GM19397 (cell line): ENCODE results near the gene MID1.

Experiments
- ATAC-seq: cut with Tn5 transposase; IDR thresholded peaks from one replicate; pipeline ENCODE4 v1.9.1; 2021; ENCODE audit warnings: mild to moderate bottlenecking, moderate library complexity; ENCODE audit not compliant: unreplicated experiment

MID1 gene

DNA sequence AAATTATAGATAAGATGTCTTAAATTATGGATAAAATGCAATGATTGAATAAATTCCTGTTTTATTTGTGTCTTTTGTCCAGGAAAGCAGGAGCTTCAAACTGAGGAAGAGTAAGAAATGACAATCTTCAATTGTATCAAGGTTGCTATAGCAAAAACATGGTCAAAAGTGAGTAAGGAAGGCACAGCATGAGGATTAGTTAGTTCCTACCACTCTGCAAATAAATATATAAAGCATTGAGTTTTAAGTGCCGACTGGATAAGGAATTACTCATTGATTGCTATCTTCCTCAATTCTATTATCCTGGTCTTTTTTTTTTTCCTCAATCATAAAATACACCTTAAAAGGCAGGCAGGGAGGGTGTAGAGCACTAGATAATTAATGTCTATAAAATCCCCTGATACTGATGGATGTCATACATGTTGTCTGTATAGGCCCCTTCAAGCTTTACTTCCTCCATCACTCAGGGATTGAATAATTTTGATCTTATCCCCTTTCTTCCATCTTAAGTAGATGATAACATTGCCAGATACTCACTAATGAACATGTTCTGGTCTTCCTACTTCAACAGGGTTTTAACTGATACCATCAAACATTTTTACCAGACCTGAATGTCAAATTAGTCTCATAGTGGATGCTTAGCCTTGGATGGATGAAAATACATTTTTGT, 86.6 kb downstream of the MID1 start:
- no peak for ATAC-seq

- no peak for ATAC-seq
These were observed 88.5 kb downstream of the MID1 start for GRCh38 chrX:10531927-10532326.

DNA sequence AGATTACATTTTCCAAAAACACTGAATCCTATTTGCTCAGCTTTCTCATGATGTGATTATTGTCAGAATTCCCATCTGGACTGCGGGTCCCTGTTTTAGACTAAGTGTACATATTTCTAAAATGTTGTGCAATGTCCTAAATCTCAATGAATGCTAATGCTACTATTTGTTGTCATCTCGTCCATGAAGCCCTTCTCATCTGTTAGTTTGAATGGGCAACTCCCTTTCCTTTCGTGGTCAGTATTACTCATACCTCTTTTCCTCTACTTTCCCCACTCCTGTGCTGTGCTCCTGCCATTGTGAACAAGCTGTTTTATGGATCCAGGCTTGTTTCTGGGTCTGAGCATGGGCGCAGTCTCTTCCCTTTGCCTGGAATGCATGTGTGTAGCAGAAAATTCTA, 91.0 kb downstream of the MID1 start:
- ATAC-seq: no peak

DNA sequence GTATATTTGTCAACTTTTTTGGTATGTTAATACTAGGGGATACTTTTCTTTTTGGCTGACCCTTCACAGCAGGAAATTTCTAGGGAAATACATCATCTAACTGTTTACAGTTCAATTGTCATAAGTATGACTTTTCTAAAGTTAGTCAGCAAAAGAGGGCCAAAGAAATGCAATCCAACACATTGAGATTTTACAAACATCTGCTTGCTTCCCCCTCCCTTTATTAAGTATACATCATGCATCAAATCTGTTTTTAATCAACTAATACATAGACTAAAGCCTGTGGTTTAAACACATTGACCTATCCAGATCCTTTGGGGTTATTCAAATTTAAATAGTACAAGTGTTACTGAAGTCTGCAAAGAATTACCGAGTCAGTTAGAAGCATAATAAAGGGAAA, 93.9 kb downstream of the MID1 start:
- no peak for ATAC-seq

- no peak for ATAC-seq
These were observed 94.8 kb downstream of the MID1 start for GRCh38 chrX:10525381-10526120.

GRCh38 chrX:10524578-10524977, 95.8 kb downstream of the MID1 start:
- ATAC-seq: no peak

DNA sequence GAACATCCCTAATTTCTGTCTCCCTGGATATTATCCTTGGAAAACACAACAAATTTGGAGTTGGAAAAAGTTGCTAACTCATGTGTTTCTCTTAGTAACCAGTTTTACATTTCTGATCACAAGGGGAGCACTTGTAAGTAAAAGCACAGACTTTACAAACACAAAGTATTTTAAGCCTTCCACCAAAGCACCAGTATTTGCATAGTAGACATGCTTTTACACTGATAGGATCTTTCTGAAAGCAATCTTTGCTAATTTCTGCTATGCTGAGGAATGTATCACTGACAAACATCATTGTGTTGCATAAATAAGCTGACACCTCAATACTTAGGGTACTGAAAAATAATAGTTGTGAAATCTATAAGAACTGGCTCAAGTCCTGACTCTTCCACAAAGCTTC, 100.6 kb downstream of the MID1 start:
- no peak for ATAC-seq

GRCh38 chrX:10519278-10519677, 101.1 kb downstream of the MID1 start:
- ATAC-seq: no peak

GRCh38 chrX:10518073-10518472, 102.3 kb downstream of the MID1 start:
- ATAC-seq: no peak

GRCh38 chrX:10516781-10517322, 103.5 kb downstream of the MID1 start:
- no peak for ATAC-seq

GRCh38 chrX:10514891-10515290, 105.5 kb downstream of the MID1 start:
- ATAC-seq: no peak

DNA sequence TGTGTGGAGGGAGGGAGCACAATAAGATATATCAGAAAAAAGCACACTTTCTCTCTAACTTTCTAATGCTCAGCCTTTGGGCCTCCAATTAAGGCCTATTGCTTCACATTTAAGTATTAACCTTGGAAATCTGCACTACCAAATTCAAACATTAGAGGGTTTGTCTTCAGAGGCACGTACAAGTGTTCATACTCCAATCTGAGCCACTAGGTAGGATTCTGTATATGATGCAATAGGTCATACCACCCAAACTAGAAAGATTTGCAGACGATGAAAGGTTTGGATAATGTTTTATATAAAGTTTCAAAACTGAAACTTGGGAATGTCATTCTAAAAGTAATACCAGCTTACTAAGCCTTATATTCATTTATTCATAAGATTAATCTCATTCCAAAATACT, 106.4 kb downstream of the MID1 start:
- no peak for ATAC-seq

GRCh38 chrX:10512741-10513140, 107.6 kb downstream of the MID1 start:
- ATAC-seq: no peak

GRCh38 chrX:10512258-10512657, 108.1 kb downstream of the MID1 start:
- no peak for ATAC-seq

DNA sequence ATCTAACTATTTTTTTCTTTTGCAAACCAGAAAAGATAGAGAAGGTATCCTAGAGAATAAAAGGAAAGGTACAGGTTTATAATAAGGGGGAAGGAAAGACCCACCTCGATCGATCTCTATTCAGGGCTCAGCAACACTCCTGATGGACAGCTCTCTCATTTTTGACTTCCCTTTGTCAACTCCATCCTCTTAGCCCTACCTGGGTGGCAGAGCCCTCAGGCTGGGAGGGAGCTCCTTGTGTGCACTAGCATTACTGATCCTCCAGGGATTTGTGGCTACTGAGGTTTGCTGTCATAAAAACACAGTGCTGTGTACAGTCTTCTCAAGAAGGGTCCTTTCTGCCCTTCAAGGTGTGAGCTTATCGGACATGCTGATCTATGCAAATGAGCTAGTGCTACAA, 111.0 kb downstream of the MID1 start:
- no peak for ATAC-seq

DNA sequence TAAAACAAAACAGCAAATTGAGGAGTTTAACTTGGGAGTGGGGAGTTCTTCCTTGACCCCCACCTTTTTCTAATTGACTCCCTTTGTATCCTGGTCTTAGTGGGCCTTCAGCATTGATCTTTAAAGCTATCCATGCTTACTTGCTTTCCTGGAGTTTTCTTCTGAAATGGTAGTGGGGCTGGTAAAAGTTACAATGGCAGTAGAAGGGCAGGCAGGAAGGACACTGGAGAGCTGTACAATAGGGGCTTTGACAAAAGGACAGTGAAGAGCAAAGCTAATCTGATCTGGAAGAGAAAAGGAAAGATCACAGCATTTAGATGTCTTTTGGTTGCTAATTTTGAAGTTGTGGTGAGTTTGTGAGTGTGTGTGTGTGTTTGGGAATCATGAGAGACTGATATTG, 111.5 kb downstream of the MID1 start:
- no peak for ATAC-seq

GRCh38 chrX:10507876-10508275, 112.5 kb downstream of the MID1 start:
- no peak for ATAC-seq

DNA sequence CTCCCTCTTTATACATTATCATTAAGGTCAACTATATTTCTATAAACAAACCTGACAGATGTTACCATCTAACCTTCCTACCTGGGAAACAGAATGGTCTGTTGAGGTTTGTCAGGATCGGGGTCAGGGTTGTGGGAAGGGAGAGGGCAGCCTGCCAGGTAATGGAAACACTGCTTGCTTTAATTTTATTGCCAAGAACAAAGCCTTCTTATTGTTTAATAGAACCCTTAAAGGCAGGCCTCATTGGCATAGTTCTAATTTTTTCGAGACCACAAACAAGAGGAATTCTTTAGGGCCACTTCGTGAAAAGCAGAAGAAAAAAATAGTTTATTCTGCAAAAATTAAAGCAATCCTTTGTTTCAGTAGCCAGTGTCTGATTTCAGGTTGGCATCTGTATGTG, 113.2 kb downstream of the MID1 start:
- ATAC-seq: no peak

GRCh38 chrX:10506781-10507180, 113.6 kb downstream of the MID1 start:
- ATAC-seq: no peak

GRCh38 chrX:10505726-10506125, 114.7 kb downstream of the MID1 start:
- ATAC-seq: no peak

- ATAC-seq: no peak
These were observed 117.4 kb downstream of the MID1 start for GRCh38 chrX:10502961-10503360.

DNA sequence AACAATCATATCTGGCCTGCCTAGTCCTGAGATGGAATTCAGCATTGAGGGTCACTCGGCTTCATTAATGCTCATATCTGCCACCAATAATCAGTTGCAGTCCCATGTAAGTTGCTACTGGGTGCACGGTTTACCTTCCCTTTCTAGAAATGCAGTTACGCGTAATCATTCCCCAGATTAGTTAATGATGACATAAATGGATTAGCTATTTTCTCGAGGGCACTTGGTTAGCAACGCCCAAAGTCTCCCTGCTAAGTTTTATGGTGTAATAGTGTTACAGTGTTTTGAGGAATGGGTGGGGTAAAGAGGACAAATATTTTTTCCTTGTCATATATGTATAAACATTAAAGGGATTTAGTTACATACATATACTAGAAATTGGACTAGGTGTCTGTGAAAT, 118.8 kb downstream of the MID1 start:
- no peak for ATAC-seq
